WTC11 (cell line): ENCODE measurements around the gene IL6ST. TPM values are rescaled to one million over a fixed set of nuclear protein-coding genes. Genes with fewer than 3 reads are reported as not detected.

Source experiments
- ATAC-seq: fragments of 200-7000 bp; cut with Tn5 transposase; 2 replicates; pipeline ENCODE4 v1.10.0; 2021; ENCODE audit warnings: mild to moderate bottlenecking, moderate library complexity
- Bru-seq: library from RNA; stranded (reverse); fragments of 400-500 nt; gene quantifications from one replicate; lab custom pipeline; 2021; lab: Mats Ljungman, UMichigan
- CTCF ChIA-PET: fragments of 300-600 bp; sonication (Branson Sonifier 250); formaldehyde crosslinking; loops from one replicate; lab custom pipeline; 2021; ENCODE audit warnings: antibody characterized with exemption; lab: Charles Lee
- POLR2A ChIA-PET: fragments of 350-600 bp; sonication (Branson Sonifier 250); formaldehyde crosslinking; loops from one replicate; lab custom pipeline; 2021; ENCODE audit warnings: antibody characterized with exemption; lab: Charles Lee
- DNase-seq: peaks from one replicate; pipeline ENCODE4 v3.0.0; 2021; ENCODE audit warnings: low spot score
- H3K27ac Mint-ChIP-seq: 2 replicates; pipeline ENCODE4 v1.8.0; 2021; ENCODE audit warnings: mixed read lengths
- H3K27me3 Mint-ChIP-seq: 2 replicates; pipeline ENCODE4 v1.8.0; 2021; ENCODE audit warnings: low read depth, mild to moderate bottlenecking, moderate library complexity, mixed read lengths
- H3K36me3 Mint-ChIP-seq: 2 replicates; pipeline ENCODE4 v1.8.0; 2021; ENCODE audit warnings: mixed read lengths
- H3K4me1 Mint-ChIP-seq: 2 replicates; pipeline ENCODE4 v1.8.0; 2022; ENCODE audit warnings: mixed read lengths
- H3K4me3 Mint-ChIP-seq: 2 replicates; pipeline ENCODE4 v1.8.0; 2021; ENCODE audit warnings: mild to moderate bottlenecking, moderate library complexity, mixed read lengths
- H3K9me3 Mint-ChIP-seq: 2 replicates; pipeline ENCODE4 v1.8.0; 2021; ENCODE audit warnings: mixed read lengths
- CREB1 ChIP-seq: sonication (generic); formaldehyde crosslinking; IDR thresholded peaks from 2 replicates; pipeline ENCODE4 v1.8.0; 2023; ENCODE audit warnings: mild to moderate bottlenecking, missing genetic modification reagents
- ELF4 ChIP-seq: sonication (generic); formaldehyde crosslinking; IDR thresholded peaks from 2 replicates; pipeline ENCODE4 v1.8.1; 2022; ENCODE audit warnings: low read depth, mild to moderate bottlenecking, moderate library complexity, missing genetic modification reagents
- ESRRA ChIP-seq: sonication (generic); formaldehyde crosslinking; IDR thresholded peaks from 2 replicates; pipeline ENCODE4 v1.8.1; 2022; ENCODE audit warnings: mild to moderate bottlenecking, missing genetic modification reagents, borderline replicate concordance
- ETV6 ChIP-seq: sonication (generic); formaldehyde crosslinking; IDR thresholded peaks from 2 replicates; pipeline ENCODE4 v1.8.1; 2022; ENCODE audit warnings: mild to moderate bottlenecking, missing genetic modification reagents
- FOXK1 ChIP-seq: sonication (generic); formaldehyde crosslinking; IDR thresholded peaks from 2 replicates; pipeline ENCODE4 v1.8.0; 2022; ENCODE audit warnings: mild to moderate bottlenecking, moderate library complexity, missing genetic modification reagents
- JAZF1 ChIP-seq: fragments of 250-450 bp; sonication (Bioruptor Pico); IDR thresholded peaks from 2 replicates; pipeline ENCODE4 v1.9.0; 2021; ENCODE audit warnings: moderate library complexity, mild to moderate bottlenecking, inconsistent platforms
- KAT7 ChIP-seq: sonication (generic); formaldehyde crosslinking; IDR thresholded peaks from 2 replicates; pipeline ENCODE4 v1.8.1; 2023; ENCODE audit warnings: missing genetic modification reagents, mild to moderate bottlenecking, borderline replicate concordance
- OVOL2 ChIP-seq: fragments of 250-450 bp; sonication (Bioruptor Pico); IDR thresholded peaks from 2 replicates; pipeline ENCODE4 v1.9.0; 2021; ENCODE audit warnings: mild to moderate bottlenecking, borderline replicate concordance
- SMAD4 ChIP-seq: sonication (generic); formaldehyde crosslinking; IDR thresholded peaks from 2 replicates; pipeline ENCODE4 v1.8.0; 2022; ENCODE audit warnings: mild to moderate bottlenecking, missing genetic modification reagents
- TEAD1 ChIP-seq: sonication (generic); formaldehyde crosslinking; IDR thresholded peaks from 2 replicates; pipeline ENCODE4 v1.8.0; 2022; ENCODE audit warnings: mild to moderate bottlenecking, missing genetic modification reagents
- TP53 ChIP-seq: sonication (generic); formaldehyde crosslinking; IDR thresholded peaks from 2 replicates; pipeline ENCODE4 v1.8.1; 2023; ENCODE audit warnings: mild to moderate bottlenecking, missing genetic modification reagents
- ZNF121 ChIP-seq: sonication (generic); formaldehyde crosslinking; IDR thresholded peaks from 2 replicates; pipeline ENCODE4 v1.8.0; 2023; ENCODE audit warnings: missing genetic modification reagents
- ZNF263 ChIP-seq: sonication (generic); formaldehyde crosslinking; IDR thresholded peaks from 2 replicates; pipeline ENCODE4 v1.8.1; 2022; ENCODE audit warnings: low read depth, mild to moderate bottlenecking, moderate library complexity, missing genetic modification reagents
- ZNF671 ChIP-seq: fragments of 250-450 bp; sonication (Bioruptor Pico); IDR thresholded peaks from 2 replicates; pipeline ENCODE4 v1.8.0; 2021; ENCODE audit warnings: mild to moderate bottlenecking
- long read RNA-seq, 3 experiments: library from RNA in 1 of 3; library from capped mRNA in 1 of 3; library from polyadenylated mRNA in 1 of 3; unstranded in 2 of 3; stranded (forward) in 1 of 3; transcript quantifications; one replicate each; pipeline ENCODE4 v2.0.0, GENCODE V29; 2021
- total RNA-seq: library from RNA; stranded (reverse); gene quantifications from 3 replicates; pipeline ENCODE4 v1.2.3, GENCODE V29; 2021
- TF ChIP-seq, protein P1 (sequence below): sonication (generic); formaldehyde crosslinking; IDR thresholded peaks from 2 replicates; pipeline ENCODE4 v1.8.1; 2022; ENCODE audit warnings: low read depth, missing genetic modification reagents, borderline replicate concordance
- TF ChIP-seq, protein P2 (sequence below): sonication (generic); formaldehyde crosslinking; IDR thresholded peaks from 2 replicates; pipeline ENCODE4 v1.8.0; 2022; ENCODE audit warnings: mild to moderate bottlenecking, missing genetic modification reagents
- TF ChIP-seq, protein P3 (sequence below): fragments of 250-450 bp; sonication (Bioruptor Pico); IDR thresholded peaks from 2 replicates; pipeline ENCODE4 v1.9.0; 2021; ENCODE audit warnings: mild to moderate bottlenecking
- TF ChIP-seq, protein P4 (sequence below): sonication (generic); formaldehyde crosslinking; IDR thresholded peaks from 2 replicates; pipeline ENCODE4 v1.8.1; 2023; ENCODE audit warnings: mild to moderate bottlenecking, missing genetic modification reagents
- TF ChIP-seq, protein P5 (sequence below): fragments of 200-600 bp; IDR thresholded peaks from 2 replicates; pipeline ENCODE4 v1.8.0; 2022; ENCODE audit warnings: antibody characterized with exemption
- TF ChIP-seq, protein P6 (sequence below): fragments of 250-450 bp; sonication (Bioruptor Pico); IDR thresholded peaks from 2 replicates; pipeline ENCODE4 v1.8.0; 2021; ENCODE audit warnings: mild to moderate bottlenecking
- TF ChIP-seq, protein P7 (sequence below): sonication (generic); formaldehyde crosslinking; IDR thresholded peaks from 2 replicates; pipeline ENCODE4 v1.8.1; 2022; ENCODE audit warnings: mild to moderate bottlenecking, missing genetic modification reagents, moderate library complexity, borderline replicate concordance
- TF ChIP-seq, protein P8 (sequence below): fragments of 250-450 bp; sonication (Bioruptor Pico); IDR thresholded peaks from 2 replicates; pipeline ENCODE4 v2.1.2; 2022; ENCODE audit warnings: mild to moderate bottlenecking, moderate library complexity

Gene IL6ST
- total RNA-seq (8.4 to 10.8 TPM (median 9.6 TPM) in 3 replicates), Bru-seq, nascent RNA (percentile 60 among the genes with signal in this experiment)
- long read RNA-seq, experiment 1, full-length matches to known transcripts = 9 of 22 reads
- long read RNA-seq, experiment 1, partial matches to known transcripts = 4 of 22 reads
- long read RNA-seq, experiment 1, other reads (novel, unspliced or antisense) = 9 of 22 reads
- long read RNA-seq, experiment 2, partial matches to known transcripts = 2 of 6 reads
- long read RNA-seq, experiment 2, other reads (novel, unspliced or antisense) = 3 of 6 reads
- long read RNA-seq, experiment 3 = 0 reads

DNA sequence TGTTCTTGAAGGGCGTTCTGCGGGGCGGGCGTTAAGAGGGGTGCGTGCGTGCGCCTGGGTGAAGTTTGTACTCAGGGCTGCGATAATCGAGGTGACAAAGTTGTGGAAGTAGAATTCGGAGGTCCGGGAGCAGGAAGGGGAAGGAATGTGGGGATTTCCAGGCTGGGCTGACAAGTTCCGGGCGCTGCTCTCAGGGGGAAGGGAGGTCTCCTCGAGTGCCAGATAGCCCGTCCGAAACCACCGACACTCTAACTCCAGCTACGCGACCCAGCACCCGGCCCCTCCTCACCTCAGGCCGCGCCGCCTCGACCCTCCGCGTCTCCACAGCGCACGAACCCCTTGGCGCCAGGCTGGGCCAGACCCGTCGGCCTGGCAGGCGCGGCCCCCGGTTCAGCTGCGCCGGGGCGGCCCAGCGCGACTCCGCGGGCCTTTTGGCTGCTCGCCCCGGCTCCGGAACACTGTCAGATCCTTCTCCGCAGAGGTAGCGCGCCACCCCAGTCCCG is at the start of gene IL6ST:
Gene IL6ST (minus strand): TSS at position 469 of the 503 bp plus-strand sequence. CDS start 18,685 bp downstream, outside the sequence.
- H3K9me3 Mint-ChIP-seq = peaks cover 4% of the 10 kb centered on the region
- DNase-seq (no peak), ATAC-seq (peak; percentile 73)
- no peaks in the 10 kb centered on the region; the same call in 1 of the 2 replicates for H3K27me3 Mint-ChIP-seq
- peak within 1 kb of the TSS; percentile 96 for H3K4me3 Mint-ChIP-seq
- H3K27ac Mint-ChIP-seq = peak within 1 kb of the TSS; percentile 93
- peaks cover 28% of the 10 kb centered on the region for H3K4me1 Mint-ChIP-seq
- H3K36me3 Mint-ChIP-seq = no peaks in the 10 kb centered on the region
- ChIA-PET CTCF (interaction anchor here (1.0 to 1.2 kb wide), 2 partner anchors 12 to 844 kb away, joined by 3 to 4 read pairs; no protein-coding TSS in a partner anchor), POLR2A (interaction anchor here (0.5 kb wide), 2 partner anchors 25 to 66 kb away, joined by 3 read pairs; no protein-coding TSS in a partner anchor)
- TF ChIP-seq, protein P1, sequence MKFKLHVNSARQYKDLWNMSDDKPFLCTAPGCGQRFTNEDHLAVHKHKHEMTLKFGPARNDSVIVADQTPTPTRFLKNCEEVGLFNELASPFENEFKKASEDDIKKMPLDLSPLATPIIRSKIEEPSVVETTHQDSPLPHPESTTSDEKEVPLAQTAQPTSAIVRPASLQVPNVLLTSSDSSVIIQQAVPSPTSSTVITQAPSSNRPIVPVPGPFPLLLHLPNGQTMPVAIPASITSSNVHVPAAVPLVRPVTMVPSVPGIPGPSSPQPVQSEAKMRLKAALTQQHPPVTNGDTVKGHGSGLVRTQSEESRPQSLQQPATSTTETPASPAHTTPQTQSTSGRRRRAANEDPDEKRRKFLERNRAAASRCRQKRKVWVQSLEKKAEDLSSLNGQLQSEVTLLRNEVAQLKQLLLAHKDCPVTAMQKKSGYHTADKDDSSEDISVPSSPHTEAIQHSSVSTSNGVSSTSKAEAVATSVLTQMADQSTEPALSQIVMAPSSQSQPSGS = no peak
- TF ChIP-seq TEAD1 (CRISPR knock-in tag) (no peak), ZNF263 (CRISPR knock-in tag) (no peak), ELF4 (CRISPR knock-in tag) (no peak), OVOL2 (no peak), ZNF671 (CRISPR knock-in tag) (no peak), FOXK1 (CRISPR knock-in tag) (no peak), TP53 (CRISPR knock-in tag) (no peak), SMAD4 (no peak), CREB1 (CRISPR knock-in tag) (no peak), ETV6 (CRISPR knock-in tag) (peak; percentile 44; the same call in 1 of the 2 replicates), ESRRA (peak; percentile 79; the same call in 1 of the 2 replicates), JAZF1 (CRISPR knock-in tag) (no peak), KAT7 (CRISPR knock-in tag) (no peak), ZNF121 (peak; percentile 94)
- TF ChIP-seq, protein P2, sequence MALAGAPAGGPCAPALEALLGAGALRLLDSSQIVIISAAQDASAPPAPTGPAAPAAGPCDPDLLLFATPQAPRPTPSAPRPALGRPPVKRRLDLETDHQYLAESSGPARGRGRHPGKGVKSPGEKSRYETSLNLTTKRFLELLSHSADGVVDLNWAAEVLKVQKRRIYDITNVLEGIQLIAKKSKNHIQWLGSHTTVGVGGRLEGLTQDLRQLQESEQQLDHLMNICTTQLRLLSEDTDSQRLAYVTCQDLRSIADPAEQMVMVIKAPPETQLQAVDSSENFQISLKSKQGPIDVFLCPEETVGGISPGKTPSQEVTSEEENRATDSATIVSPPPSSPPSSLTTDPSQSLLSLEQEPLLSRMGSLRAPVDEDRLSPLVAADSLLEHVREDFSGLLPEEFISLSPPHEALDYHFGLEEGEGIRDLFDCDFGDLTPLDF (CRISPR knock-in tag) = no peak
- TF ChIP-seq, protein P3, sequence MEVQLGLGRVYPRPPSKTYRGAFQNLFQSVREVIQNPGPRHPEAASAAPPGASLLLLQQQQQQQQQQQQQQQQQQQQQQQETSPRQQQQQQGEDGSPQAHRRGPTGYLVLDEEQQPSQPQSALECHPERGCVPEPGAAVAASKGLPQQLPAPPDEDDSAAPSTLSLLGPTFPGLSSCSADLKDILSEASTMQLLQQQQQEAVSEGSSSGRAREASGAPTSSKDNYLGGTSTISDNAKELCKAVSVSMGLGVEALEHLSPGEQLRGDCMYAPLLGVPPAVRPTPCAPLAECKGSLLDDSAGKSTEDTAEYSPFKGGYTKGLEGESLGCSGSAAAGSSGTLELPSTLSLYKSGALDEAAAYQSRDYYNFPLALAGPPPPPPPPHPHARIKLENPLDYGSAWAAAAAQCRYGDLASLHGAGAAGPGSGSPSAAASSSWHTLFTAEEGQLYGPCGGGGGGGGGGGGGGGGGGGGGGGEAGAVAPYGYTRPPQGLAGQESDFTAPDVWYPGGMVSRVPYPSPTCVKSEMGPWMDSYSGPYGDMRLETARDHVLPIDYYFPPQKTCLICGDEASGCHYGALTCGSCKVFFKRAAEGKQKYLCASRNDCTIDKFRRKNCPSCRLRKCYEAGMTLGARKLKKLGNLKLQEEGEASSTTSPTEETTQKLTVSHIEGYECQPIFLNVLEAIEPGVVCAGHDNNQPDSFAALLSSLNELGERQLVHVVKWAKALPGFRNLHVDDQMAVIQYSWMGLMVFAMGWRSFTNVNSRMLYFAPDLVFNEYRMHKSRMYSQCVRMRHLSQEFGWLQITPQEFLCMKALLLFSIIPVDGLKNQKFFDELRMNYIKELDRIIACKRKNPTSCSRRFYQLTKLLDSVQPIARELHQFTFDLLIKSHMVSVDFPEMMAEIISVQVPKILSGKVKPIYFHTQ = no peak
- TF ChIP-seq, protein P4, sequence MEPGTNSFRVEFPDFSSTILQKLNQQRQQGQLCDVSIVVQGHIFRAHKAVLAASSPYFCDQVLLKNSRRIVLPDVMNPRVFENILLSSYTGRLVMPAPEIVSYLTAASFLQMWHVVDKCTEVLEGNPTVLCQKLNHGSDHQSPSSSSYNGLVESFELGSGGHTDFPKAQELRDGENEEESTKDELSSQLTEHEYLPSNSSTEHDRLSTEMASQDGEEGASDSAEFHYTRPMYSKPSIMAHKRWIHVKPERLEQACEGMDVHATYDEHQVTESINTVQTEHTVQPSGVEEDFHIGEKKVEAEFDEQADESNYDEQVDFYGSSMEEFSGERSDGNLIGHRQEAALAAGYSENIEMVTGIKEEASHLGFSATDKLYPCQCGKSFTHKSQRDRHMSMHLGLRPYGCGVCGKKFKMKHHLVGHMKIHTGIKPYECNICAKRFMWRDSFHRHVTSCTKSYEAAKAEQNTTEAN = no peak
- TF ChIP-seq, protein P5, sequence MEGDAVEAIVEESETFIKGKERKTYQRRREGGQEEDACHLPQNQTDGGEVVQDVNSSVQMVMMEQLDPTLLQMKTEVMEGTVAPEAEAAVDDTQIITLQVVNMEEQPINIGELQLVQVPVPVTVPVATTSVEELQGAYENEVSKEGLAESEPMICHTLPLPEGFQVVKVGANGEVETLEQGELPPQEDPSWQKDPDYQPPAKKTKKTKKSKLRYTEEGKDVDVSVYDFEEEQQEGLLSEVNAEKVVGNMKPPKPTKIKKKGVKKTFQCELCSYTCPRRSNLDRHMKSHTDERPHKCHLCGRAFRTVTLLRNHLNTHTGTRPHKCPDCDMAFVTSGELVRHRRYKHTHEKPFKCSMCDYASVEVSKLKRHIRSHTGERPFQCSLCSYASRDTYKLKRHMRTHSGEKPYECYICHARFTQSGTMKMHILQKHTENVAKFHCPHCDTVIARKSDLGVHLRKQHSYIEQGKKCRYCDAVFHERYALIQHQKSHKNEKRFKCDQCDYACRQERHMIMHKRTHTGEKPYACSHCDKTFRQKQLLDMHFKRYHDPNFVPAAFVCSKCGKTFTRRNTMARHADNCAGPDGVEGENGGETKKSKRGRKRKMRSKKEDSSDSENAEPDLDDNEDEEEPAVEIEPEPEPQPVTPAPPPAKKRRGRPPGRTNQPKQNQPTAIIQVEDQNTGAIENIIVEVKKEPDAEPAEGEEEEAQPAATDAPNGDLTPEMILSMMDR = no peak
- TF ChIP-seq, protein P6, sequence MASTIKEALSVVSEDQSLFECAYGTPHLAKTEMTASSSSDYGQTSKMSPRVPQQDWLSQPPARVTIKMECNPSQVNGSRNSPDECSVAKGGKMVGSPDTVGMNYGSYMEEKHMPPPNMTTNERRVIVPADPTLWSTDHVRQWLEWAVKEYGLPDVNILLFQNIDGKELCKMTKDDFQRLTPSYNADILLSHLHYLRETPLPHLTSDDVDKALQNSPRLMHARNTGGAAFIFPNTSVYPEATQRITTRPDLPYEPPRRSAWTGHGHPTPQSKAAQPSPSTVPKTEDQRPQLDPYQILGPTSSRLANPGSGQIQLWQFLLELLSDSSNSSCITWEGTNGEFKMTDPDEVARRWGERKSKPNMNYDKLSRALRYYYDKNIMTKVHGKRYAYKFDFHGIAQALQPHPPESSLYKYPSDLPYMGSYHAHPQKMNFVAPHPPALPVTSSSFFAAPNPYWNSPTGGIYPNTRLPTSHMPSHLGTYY = no peak
- TF ChIP-seq, protein P7, sequence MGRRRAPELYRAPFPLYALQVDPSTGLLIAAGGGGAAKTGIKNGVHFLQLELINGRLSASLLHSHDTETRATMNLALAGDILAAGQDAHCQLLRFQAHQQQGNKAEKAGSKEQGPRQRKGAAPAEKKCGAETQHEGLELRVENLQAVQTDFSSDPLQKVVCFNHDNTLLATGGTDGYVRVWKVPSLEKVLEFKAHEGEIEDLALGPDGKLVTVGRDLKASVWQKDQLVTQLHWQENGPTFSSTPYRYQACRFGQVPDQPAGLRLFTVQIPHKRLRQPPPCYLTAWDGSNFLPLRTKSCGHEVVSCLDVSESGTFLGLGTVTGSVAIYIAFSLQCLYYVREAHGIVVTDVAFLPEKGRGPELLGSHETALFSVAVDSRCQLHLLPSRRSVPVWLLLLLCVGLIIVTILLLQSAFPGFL (CRISPR knock-in tag) = 0 out of 2 replicates have a peak, but pooled peaks have one; percentile 54
- TF ChIP-seq, protein P8, sequence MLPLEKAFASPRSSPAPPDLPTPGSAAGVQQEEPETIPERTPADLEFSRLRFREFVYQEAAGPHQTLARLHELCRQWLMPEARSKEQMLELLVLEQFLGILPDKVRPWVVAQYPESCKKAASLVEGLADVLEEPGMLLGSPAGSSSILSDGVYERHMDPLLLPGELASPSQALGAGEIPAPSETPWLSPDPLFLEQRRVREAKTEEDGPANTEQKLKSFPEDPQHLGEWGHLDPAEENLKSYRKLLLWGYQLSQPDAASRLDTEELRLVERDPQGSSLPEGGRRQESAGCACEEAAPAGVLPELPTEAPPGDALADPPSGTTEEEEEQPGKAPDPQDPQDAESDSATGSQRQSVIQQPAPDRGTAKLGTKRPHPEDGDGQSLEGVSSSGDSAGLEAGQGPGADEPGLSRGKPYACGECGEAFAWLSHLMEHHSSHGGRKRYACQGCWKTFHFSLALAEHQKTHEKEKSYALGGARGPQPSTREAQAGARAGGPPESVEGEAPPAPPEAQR (CRISPR knock-in tag) = no peak
